Stimulated activated CD8-positive, alpha-beta memory T cell treated with anti-CD3 and anti-CD28 coated beads, Interleukin-4, amount 100 ng/mL, for 24 hours (primary cell): ENCODE measurements around the gene ADORA2A.

Source experiments
- DNase-seq: peaks from one replicate; pipeline ENCODE4 v3.0.0-alpha.2; 2020; ENCODE audit warnings: low read depth

ADORA2A gene

DNA sequence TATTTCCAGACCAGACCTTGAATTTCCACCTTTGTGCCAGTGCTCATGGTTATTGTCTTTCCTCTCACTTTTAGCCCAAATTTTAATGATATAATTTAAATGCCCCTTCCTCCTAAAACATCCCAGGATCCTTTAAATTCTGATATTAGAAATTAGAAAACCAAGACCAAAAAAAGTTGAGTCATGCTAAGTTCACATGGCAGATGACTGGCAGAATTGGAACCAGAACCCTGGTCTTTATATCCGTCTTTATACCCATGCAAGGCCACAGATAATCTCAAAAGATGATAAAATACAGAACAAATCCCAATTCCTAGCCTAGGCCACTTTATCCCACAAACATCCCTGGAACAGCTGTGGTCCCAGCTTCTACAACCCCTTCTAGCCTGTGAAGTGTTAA lies 26.5 kb downstream of the ADORA2A start:
- DNase-seq: no peak

DNA sequence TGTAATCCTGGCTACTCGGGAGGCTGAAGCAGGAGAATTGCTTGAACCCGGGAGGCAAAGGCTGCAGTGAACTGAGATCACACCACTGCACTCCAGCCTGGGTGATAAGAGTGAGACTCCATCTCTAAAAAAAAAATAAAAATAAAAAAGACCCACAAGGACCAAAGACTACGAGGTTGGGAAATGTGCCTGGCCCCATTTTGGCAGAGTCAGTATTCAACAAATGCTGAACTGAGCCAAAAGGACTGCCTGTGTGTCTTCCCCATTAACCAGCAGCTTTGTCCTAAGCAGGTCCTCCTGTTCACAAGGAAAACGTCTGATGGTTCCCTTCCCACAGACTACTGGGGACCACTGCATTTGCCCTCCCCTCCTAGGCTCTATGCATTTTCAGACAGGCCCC lies 27.6 kb downstream of the ADORA2A start:
- DNase-seq: no peak

DNA sequence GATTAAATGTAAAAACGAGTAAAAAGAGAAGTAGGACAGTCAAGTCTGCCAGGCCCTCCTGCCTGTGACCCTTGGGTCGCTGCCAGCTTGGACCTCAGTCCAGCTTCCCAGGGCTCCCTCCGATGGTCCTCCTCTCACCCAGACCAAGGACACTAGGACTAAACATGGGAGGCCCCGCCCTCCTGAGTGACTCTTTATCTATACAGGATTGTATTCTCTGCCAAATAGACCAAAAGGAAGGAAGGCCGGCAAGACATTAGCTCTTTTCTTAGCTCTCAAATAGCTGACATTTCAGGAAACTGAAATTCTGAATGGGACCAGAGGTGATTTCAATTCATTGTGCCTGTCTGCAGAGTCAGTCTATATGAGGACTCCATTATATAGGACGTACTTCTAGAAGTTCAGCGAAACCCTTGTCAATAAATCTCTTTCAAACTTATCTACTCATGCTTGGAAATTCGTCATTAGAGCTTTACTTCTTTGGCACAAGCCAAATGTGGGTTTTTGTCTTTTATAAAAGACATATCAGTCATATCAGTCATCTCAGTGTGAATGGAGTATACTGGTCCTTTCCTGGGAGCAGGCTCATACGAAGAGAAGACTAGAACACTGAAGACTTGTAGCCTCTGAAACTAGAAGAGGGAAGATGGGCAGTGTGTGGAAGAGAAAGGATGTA lies 28.5 kb downstream of the ADORA2A start:
- no peak for DNase-seq

DNA sequence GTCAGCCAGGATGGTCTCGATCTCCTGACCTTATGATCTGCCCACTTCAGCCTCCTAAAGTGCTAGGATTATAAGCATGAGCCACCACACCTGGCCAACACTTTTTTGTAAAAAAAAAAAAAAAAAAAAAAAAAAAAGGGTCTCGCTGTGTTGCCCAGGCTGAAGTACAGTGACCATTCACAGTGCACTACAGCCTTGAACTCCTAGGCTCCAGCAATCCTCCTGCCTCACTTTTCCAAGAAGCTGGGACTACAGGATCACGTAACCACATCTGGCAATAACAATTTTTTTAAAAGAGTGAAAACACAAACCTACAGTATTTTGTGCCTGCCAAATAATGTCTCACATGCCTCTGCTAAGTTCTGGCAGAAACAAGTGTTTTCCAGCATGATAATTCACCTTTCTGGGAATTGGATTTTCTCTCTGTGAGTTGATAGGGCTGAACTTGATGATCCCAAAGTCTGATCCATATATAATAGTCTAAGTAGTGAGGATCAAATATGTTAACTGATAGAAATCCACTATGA lies 30.6 kb downstream of the ADORA2A start:
- no peak for DNase-seq

DNA sequence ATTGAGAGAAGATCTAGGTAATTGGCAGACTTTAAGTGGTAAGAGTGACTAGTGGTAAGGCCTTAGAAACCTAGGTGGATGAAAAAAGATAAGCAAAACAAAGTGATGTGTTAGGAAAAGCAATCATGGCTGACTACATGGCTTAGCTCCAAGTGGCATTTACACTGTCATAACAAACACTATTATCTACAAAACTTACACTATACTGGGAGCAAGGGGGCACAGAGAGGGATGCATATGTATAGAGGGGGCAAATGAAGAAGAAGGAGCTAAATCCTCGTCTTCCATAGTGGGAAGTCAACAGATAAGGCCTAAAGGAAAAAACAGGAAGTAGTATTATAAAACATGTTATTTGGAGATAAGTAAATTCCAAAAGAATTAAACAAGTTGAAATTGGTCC lies 32.5 kb downstream of the ADORA2A start:
- DNase-seq: no peak

DNA sequence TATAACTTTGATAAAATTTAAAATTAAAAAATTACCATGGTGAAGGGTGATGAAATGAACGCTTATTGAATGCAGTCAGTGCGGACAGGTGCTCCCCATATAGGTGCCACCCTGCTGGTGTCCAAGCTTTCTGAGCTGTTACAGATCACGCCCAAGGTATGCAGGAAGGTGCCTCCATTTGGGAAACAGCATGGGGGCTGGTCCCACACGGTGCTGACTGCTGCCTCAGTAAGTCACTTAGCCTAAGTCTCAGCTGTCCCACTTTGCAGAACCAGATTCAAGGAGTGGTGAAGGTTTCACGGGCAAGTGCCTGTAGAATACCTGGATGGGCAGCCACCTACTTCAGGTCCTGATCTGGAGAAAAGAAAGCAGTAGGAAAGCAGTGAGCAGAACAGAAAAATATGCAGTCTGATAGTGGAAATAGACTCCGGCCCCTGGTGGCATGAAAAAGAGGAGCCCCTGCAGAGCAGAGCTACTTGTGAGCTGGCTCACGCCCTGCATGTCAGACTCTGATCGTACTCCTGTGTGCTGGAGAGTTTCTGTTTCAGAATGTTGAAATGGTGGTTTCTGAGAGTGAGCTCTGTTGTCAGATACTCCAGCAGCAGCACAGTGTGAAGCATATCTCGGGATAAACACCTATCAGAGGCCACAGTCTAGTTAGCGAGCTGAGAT lies 33.2 kb downstream of the ADORA2A start:
- no peak for DNase-seq

DNA sequence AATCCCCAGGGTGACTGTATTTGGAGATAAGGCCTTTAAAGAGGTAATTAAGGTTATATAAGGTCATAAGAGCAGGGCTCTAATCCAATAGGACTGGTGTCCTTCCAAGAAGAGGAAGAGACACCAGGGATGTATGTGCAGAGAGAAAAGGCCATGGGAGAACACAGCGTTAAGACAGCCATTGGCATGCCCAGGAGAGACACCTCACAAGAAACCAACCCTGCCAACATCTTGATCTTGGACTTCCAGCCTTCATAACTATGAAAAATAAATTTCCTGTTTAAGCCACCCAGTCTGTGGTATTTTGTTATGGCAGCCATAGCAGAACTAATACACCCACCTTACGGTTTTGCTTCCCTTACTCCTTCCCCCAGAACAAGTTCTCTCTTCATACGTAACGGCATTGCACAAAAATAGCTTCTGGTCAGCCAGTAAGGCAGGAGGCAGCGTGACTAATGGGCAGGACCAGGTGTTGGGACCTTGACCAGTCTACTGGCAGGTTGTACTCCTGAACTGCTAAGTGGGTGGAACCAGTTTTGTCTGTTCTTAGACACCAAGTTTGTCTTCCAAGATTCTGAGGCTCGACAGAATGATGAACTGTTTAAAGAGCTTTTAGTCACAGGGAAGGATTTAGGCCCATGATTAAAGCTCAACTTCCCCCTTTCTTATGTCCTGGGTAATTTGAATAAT lies 35.8 kb downstream of the ADORA2A start:
- no peak for DNase-seq

DNA sequence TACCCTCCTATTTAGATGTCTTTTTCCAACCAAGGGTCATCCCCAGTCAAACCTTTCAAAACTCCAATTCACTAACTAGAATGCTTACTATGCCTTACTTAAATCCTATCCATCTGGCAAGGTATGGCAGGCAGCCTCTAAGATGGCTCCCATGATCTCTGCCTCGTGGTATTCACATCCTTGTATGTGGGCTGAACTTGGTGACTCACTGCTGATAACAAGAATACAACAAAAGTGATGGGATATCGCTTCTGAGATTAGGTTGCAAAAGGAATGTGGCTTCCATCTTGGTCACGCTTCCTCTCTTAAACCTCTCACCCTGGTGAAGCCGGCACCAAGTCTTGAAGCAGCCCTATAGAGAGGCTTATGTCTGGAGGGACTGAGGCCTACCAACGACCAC lies 38.2 kb downstream of the ADORA2A start:
- no peak for DNase-seq

DNA sequence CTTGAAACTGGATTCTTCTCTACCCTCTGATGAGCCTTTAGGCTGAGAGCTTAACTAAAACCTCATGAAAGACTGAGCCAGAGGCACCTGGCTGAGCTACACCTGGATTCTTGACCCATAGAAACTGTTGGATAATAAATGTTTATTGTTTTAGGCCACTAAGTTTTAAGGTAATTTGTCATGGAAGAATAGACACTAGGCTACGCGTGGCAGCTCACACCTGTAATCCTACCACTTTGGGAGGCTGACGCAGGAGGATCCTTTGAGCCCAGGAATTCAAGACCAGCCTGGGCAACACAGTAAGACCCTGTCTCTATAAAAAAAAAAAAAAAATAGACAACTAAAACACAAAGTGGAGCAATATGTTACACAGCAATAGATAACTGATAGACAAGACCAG lies 38.6 kb downstream of the ADORA2A start:
- DNase-seq: no peak

DNA sequence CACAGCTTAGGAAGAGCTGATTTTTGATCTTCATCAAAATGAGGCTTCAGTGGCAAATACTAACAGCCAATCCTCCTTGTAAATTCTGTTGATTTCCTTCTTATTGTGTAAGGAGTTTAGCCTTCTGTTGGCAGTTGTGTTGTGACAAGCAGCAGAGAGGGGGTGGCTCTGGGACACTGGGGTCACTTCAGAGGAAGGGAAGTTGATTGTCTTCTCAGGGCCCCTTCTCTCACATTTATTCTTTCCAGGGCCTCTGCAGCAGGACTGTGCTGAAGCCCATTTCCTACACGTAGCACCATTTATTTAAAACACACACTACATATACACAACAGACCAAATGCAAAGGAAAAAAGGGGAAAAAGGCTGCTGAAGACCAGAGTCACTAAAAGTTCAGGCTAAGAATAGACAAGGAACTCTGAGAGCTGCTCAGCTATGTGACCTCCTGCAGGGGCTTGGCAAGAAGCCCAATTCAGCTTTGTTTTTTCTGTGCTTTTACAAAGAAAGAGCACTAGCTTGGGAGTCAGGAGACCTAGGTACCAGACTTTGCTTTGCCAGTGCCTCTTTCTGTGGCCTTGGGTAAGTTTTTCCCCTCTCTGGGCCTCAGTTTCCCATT lies 39.4 kb downstream of the ADORA2A start:
- no peak for DNase-seq

DNA sequence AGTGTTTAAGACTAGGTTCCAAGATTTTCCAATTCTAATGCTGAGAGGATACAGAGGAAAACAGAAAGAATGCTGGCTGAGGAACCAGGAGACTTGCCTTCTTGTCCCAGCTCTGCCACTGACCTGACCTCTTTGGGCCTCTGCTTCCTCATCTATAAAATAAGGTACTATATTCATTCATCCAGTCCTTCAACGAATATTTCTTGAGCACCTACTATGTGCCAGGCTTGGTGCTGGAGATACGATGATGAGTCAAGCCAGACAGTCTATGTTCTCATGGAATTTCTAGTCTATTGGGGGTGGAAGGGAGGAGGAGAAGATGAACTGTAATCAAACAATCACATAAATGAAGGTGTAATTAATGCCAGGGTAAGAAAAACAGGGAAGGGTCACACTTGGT lies 39.9 kb downstream of the ADORA2A start:
- DNase-seq: no peak

DNA sequence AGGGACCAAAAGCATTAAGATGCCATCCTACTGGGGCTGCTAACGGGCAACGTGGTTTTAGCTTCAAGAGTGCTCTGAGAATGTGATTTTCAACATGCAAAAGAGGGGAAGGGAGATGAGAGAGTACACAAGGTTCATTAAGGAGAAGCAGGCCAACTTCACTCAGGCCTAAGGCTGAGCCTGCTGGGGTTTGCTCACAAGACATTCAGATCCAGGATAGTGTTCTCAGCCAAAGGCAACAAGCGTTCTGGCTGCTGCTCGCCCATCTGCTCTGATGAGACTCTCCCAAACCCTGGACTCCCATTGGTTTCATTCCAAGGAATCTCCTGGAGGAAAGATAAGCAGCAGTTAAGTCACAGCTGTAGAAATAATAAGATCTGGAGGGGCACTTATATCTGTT lies 44.2 kb downstream of the ADORA2A start:
- no peak for DNase-seq

DNA sequence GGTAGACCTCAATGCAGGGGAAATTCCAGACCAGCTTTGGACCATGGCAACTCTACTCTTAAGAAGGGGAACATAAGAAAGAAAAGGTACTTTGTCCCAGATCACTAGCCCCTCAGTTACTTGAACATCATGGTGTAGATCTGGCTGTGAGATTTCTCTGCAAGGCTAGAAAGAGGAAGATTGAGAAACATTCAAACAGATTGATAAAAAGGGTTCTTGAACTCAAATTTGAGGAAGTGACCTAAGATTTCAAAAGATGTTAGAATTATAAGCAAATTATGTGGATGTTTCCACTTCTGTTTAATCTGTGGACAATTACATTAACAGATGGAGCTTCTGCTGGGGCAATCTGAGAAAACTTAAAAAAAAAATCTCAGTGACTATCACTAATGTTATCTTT lies 45.9 kb downstream of the ADORA2A start:
- no peak for DNase-seq

DNA sequence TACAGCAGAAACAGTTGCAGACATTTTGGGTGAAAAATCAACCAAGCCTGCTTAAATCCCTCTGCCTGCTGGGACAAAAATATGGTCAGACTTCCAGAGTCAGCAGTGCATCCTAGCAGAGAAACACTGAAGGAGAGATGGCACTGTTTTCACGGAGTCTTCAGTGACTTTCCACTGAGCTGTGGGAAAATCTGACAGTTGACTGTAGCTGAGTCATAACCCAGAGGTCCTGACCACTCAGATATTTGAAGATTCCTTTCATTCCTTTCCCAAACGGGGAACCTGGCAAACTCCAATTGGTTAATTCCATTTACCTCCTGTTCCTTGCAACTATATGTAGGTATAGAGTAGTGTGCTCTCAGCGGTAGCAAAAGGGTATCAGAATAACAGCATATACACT lies 46.8 kb downstream of the ADORA2A start:
- DNase-seq: no peak

DNA sequence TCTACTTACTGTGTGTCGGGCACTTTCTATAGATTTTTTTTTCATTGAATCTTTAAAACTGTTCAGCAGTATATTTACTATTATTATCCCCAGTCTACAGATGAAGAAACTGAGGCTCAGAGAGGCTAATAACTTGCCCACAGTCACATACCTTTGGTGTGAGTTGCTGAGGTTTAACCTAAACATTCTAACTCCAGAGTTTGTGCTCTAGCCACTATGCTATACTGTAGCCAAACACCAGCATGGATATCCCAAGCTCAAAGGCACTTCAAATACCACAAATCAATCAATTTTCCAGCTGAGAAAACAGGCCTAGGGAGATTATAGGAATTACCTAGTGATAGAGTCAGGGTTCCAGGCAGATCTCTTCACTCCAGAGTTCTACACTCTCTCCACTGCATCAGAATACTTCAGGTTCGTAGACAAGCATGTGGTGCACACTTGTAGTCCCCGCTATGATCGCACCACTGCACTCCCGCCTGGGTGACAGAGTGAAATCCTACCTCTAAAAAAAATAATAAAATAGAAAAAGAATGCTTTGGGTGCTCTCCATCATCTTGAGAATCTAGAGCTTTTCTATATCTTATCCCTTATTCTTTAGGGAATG lies 47.4 kb downstream of the ADORA2A start:
- DNase-seq: no peak

DNA sequence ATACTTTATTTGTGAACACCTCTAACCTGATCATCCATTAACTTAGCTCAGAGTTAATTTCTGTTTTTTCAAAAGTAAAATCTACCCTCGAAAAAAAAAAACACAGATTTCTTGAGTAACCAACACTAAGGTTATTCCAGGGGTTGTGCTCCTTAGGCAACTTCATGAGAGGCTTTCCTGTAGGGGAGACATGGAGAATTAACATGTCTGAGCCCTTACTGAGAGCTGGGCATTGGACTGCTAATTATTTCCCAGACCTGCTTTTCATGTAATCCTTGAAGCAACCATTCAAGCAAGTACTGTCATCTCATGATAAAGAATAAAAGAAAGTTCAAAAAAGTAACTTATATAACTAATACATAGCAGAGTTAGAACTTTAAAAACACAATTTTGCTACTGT lies 54.2 kb downstream of the ADORA2A start:
- DNase-seq: no peak

DNA sequence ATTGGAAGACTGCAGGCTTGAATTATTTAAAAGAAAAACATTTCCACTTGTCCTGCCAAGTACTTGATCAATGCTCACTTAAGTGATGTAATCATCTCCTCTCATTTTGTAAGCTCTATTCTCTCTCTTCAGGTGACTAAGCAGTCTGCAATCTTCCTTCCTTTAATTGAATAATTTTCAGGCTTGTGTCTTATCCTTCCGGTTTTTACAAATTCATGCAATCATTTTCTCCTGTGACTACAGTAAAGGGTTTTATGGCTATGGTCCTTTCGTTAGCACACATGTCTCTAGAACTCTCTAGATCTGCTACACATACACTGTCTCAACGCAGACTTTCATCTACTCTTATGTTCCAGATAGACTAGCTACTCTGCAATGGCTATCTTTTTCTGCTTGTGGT lies 55.2 kb downstream of the ADORA2A start:
- DNase-seq: no peak

DNA sequence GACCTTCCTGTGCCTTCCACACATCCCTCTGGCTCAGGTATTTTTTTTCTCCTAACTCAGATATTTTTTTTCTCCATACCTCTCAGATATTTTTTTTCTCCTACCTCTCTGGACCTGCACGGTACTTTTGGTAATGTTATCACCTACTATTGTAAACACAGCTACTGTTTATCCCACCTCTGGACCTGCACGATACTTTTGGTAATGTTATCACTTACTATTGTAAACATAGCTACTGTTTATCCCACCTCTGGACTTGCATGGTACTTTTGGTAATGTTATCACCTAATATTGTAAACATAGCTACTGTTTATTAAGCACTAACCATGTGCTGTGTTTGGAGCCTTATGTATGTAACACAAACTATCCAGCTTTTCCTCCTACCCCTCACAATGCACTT lies 55.6 kb downstream of the ADORA2A start:
- DNase-seq: no peak

DNA sequence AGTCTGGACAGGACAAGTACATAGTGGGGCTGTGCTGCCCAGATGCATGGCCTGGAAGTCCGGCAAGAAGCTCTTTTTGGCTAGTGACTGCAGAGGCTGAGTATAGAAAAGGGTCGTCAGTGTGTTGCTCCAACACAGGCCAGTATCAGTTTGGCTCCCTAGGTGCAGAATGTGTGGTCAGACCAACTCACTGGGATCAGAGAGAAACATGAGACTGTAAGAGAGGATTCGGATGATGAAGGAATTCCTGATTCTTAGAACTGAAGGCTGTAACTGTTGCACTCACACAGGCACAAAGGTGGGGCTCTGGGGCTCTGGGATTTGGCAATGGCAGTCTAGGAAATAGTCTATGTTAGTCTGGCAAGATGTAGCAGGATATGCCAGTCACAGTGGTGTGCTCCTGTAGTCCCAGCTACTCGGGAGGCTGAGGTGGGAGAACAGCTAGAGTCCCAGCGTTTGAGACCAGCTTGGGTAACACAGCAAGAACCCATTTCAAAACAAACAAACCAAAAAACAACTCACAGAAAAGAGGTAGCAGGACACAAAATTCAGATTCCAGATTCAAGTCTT lies 56.7 kb downstream of the ADORA2A start:
- no peak for DNase-seq

DNA sequence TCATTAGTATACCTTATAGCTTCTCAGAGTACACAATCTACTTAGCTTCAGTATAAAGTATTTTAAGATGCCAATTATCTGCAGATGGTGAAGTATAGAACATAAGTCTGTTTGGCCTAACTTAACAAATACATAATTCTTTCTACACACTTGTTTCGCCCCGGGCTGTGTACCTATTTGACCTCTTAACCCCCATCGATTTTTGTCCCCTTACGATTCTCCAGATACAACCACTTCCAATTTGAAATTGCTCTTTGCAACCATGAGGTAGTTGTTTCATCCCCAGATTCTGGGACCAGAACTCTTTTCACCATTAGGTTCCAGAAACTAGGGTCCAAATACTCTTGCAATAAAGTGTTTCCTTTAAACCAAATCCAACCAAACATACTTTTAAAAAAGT lies 57.8 kb downstream of the ADORA2A start:
- no peak for DNase-seq

DNA sequence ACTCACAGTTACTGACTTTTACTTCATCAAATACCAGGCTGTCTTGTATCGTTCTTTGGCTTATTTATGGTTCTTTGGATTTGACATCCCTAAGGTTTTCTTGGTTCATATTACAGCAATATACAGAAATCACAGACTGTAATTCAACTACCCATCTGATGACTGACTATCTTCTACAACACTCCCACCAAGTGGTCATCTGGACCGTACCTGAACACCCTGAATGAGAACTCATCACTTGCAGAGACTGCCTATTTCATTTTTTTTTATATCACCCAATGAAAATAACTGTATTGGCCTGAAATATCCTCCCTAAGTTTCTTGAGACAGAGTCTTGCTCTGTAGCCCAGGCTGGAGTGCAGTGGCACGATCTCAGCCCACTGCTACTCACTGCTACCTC lies 58.2 kb downstream of the ADORA2A start:
- DNase-seq: no peak

DNA sequence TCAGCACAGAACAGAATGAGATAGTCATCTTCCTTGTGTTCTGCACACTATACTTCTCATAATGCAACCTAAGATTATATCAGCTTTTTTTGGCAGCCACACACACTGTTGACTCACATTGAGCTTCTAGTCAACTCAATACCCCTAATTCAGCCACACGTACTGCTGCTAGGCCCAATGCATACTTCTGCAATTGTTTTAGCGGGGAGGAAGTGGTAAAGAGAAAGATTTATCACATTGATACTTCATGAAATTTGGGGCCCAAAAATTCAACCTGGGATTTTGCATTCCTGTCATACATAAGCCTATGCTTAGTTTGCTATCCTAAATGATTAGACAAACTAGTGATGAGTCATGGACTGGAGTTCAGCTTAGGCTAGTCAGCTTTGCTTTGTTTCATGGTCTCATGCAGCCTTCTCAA lies 59.1 kb downstream of the ADORA2A start:
- no peak for DNase-seq
